AG09309 (cell line): ENCODE results near the gene ABHD18.
"Not testable (repeated sequence)": the region's sequence is repeated elsewhere in the genome, so short reads cannot be mapped to it uniquely, and the experiment has no call there.

Experiments used
- DNase-seq: peaks from one replicate; pipeline ENCODE4 v3.0.0-alpha.2; 2010; ENCODE audit warnings: low read depth
- H3K4me3 ChIP-seq: 2 replicates; pipeline ENCODE4 v1.5.1; 2011; ENCODE audit warnings: mild to moderate bottlenecking, low read depth, low read length, moderate library complexity; ENCODE audit not compliant: control insufficient read depth
- TF ChIP-seq, protein P1 (sequence below): IDR thresholded peaks from 2 replicates; pipeline ENCODE4 v1.5.1; 2011; ENCODE audit warnings: mild to moderate bottlenecking, low read depth, low read length, inconsistent platforms; ENCODE audit not compliant: insufficient read depth, control insufficient read depth; ENCODE audit errors: missing control alignments

Gene ABHD18

DNA sequence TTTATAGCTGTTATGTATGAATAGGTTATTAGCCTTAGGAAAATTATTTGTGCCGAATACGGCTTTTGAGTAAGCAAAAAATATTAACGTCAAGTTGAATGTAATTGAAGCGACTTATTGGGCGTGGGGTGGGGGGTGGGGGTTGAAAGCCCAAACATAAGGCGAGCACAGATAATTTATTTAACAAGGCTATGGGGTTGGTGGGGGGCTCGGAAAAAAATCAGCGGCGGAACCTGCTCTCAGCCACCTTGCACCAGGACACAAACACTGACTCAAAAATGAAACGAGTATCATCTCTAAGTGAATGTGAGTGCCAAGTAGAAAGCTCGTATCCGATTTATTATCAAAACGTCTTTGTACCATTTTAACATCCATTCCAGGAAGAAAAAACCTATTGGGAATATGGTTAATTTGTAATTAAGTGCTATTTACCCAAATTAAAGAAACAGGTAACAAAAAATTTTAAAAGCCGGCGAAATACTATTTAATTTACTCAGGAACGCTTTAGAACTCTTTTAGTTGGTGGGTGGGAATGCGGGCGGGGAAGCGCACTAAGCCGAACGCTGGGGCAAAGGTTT lies 95.0 kb downstream of the ABHD18 start:
- TF ChIP-seq, protein P1, sequence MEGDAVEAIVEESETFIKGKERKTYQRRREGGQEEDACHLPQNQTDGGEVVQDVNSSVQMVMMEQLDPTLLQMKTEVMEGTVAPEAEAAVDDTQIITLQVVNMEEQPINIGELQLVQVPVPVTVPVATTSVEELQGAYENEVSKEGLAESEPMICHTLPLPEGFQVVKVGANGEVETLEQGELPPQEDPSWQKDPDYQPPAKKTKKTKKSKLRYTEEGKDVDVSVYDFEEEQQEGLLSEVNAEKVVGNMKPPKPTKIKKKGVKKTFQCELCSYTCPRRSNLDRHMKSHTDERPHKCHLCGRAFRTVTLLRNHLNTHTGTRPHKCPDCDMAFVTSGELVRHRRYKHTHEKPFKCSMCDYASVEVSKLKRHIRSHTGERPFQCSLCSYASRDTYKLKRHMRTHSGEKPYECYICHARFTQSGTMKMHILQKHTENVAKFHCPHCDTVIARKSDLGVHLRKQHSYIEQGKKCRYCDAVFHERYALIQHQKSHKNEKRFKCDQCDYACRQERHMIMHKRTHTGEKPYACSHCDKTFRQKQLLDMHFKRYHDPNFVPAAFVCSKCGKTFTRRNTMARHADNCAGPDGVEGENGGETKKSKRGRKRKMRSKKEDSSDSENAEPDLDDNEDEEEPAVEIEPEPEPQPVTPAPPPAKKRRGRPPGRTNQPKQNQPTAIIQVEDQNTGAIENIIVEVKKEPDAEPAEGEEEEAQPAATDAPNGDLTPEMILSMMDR = no peak
- no peak for DNase-seq

DNA sequence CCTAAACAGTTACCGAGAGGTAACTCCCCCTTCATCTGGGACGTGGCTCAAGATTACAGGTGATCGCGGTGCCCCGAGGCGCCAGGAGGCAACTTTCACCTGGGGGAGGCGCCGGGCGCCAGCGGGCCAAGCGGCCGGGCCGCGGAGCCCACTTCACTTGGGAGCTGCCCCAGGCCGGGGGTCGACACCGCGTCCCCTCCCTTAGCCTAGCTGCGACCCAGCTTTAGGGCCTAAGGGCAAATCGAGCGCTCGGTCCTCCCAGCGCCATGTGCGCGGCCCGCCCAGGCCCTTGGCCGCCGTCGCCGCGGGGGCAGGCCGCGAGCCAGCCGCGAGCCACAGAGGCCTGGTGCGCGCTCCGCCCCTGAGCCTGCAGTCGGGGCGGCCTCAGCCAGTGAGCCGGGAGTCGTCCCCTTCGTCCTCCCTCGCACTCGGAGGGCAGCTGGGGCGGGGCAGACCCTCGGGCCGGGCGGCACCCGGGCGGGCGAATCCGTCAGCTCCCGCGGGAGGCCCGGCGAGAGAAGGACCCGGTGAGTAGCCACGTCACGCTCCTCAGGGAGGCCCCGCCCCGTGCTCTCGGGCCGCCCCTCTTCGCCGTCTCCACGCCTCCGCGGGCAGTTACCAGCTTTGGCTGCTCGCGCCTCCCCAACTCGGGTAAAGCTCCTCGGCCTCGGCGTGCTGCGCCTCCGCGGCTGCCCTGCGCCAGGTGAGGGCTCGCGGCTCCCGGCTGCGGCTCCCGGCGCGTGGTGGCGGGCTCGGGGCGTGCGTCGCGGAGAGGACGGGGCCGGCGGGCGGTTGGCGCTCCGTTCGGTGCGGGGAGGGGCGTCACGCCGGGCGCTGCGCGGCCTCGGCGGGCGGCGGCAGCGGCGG lies 95.7 kb downstream of the ABHD18 start, which contains the start of gene LARP1B:
Gene LARP1B, plus strand, starts transcription at position 614 of the 867 bp plus-strand sequence. CDS start 13,640 bp downstream, outside the sequence.
- TF ChIP-seq, protein P1 = no peak
- peak within 1 kb of the TSS; percentile 77 for H3K4me3 ChIP-seq
- DNase-seq = peak; percentile 84

More for the DNA sequence above, 95.0 kb downstream of the ABHD18 start:
- peak overlapping the region; percentile 53 for H3K4me3 ChIP-seq

DNA sequence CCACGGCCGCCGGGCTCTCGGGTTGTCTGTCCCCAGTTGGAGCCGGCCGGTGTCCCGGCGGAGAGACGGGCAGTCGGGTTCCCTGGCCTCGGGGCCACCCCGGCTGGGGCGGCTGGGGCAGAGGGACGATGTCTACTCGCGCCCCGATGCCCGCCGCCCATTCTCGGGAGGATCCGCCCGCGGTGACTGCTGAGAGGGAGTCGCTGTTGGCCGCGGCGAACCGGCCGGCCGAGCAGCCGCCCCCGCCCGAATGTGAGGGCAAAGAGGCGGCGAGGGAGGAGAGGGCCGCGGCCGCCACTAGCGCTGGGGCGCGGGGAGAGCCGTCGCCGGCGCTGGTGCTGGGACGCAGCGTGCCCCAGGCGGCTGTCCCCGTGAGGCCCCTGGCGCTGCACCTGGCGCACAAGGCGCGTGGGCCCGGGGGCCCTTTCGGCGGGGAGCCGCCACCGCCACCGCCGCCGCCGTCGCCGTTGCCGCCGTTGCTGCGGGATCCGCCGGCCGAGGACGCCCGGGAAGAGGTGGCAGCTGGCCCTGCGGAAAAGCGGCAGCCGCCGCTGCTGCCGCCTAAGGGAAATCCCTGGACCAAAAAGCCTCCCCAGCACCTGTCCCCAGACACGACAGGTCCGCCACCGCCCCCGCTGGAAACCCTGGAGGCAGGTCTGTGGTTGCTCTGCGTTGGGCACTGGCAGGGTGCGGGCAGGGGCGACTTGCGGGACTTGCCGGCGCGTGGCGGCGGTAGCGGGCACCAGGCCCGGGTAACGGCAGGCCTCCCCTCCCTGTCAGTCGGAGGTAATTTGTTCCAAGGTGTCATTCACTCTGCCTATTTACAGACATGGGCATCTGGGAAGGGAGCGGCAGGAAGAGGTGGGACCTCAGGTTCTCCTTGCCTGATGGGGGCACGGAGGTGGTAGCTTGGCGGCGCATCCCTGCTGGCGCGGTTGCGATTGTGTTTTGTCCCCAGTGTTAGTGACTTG lies 96.6 kb downstream of the ABHD18 start:
- peak overlapping the region; percentile 77 for H3K4me3 ChIP-seq
- TF ChIP-seq, protein P1 = peak; percentile 1
- DNase-seq = no peak

DNA sequence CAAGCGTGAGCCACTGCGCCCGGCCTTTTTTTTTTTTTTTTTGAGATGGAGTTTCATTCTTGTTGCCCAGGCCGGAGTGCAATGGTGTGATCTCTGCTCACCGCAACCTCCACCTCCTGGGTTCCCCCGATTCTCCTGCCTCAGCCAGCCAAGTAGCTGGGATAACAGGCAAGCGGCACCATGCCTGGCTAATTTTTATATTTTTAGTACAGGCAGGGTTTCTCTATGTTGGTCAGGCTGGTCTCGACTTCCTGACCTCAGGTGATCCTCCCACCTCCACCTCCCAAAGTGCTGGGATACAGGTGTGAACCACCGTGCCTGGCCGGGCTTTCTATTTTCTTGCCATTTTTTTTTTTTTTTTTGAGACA lies 101.2 kb downstream of the ABHD18 start:
- DNase-seq, H3K4me3 ChIP-seq: not testable (repeated sequence)

DNA sequence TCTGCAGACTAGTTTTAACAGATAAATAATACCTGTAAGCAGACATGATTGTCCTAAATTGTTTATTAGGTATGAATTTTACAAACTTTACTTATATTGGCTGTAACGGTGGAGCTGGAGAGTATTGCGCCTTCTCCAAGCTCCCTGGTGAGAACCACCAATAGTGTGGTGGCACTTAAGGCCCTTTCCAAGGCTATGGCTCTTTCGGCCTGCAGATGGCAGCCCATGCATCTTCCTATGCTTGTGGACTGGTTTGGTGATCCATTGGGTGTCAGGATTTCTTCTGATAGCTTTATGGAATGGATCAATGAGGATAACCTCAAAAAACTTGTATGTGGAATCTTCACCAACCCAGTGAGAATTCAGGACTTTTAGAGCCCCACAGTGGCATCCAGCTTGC lies 103.7 kb downstream of the ABHD18 start:
- TF ChIP-seq, protein P1 = peak; percentile 36
- H3K4me3 ChIP-seq = no peak overlapping the region
- no peak for DNase-seq

DNA sequence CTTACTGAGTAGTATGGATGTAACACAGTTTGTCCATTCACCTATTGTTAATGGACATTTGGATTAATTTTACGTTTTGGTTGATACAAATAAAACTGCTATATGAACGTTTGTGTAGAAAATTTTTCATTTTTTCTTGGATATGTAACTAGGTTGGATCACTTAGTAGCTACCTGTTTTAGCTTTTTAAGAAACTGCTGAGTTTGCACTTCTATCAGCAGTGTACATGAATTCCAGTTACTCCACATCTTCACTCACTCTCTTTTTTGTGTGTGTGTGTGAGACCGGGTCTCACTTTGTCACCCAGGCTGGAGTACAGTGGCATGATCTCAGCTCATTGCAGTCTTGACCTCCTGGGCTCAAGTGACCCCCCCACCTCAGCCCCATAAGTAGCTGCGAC lies 111.3 kb downstream of the ABHD18 start:
- no peak for DNase-seq
- no peak overlapping the region for H3K4me3 ChIP-seq
- TF ChIP-seq, protein P1 = no peak
